Retina (tissue), 1 donor: ENCODE data around the gene MAGEL2.
"Not testable (repeated sequence)": the region's sequence is repeated elsewhere in the genome, so short reads cannot be mapped to it uniquely, and the experiment has no call there.

ENCODE experiments used
- DNase-seq: peaks from one replicate; pipeline ENCODE4 v3.0.0-alpha.2; 2016

Gene MAGEL2

DNA sequence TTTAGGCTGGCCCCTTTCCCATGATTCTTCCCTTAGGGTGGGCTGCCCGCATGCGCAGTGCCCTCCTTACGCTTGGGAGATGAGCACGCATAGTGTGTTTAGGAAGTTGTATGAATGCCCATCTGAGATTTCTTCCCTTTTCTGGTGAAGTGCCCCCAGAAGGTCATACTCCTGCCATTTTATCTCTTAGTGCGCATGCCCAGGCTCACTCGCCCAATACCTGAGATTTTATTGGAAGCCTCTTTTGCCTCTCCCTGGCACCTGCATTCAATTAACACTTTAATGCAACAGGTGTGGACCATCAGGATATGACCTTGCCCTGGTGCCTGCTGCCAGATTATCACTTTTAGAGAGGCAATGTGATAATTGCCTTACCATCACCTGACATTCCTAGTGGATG lies 45.5 kb downstream of the MAGEL2 start:
- DNase-seq = no peak

DNA sequence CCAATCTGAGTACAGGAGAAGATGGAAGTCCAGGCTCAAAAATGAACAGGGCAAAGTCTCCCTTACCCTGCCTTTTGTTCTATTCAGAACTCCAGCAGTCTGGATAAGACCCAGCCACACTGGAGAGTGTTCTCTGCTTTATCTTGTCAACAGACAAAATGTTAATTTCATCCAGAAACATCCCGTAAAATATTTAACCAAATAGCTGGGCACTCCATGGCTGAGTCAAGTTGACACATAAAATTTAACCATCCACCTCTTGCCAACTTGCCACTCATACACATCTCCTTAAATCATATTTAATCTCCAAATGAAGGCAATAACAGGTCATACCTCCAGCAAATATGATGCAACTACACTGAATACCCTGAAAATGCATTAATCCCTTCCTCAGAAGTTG lies 48.6 kb downstream of the MAGEL2 start:
- DNase-seq = no peak

DNA sequence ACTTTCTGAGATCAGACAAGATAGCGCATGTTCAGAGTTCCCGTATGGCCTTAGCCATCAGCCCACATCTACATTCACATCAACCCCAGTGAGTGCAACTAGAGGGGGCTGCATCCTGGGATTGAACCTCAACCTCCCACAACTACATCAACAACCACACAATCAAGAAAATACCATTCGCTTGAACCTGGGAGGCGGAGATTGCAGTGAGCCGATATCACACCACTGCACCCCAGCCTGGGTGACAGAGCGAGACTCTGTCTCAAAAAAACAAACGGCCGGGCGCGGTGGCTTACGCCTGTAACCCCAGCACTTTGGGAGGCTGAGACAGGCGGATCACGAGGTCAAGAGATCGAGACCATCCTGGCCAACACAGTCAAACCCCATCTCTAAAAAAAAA lies 50.4 kb downstream of the MAGEL2 start:
- DNase-seq = not testable (repeated sequence)

DNA sequence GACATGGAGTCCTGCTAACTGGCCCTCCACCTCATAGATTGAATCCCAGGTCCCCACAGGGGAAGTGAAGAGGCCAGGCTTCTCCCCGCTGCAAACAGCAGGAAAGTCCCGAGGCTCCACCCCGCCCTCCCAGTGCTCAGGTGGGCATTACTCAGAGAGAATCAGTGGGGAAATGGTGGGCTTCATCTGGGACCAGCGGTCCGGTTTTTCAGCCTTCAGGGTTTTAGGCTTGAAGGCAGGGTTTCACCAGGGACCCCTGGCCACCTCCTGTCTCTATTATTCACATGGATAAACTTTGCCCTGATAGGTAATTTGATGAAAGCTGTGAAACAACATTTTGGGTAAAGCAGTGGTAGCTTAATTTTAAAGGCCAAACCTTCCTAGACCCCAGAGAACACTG lies 50.9 kb downstream of the MAGEL2 start:
- DNase-seq = no peak

DNA sequence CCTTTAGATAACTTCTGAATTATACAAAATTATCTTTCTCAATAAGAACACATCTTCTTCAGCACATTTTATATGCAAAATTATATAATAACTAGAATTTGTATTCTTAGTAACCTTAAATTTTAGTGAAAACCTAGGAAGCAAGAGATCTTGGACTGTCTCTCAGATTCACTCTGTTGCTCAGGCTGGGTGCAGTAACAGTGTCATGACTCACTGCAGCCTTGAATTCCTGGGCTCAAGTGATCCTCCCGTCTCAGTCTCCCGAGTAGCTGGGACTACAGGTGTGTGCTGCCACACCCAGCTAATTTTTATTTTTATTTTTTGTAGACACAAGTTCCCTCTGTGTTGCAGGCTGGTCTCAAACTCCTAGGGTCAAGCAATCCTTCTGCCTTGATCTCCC lies 52.3 kb downstream of the MAGEL2 start:
- DNase-seq = no peak

DNA sequence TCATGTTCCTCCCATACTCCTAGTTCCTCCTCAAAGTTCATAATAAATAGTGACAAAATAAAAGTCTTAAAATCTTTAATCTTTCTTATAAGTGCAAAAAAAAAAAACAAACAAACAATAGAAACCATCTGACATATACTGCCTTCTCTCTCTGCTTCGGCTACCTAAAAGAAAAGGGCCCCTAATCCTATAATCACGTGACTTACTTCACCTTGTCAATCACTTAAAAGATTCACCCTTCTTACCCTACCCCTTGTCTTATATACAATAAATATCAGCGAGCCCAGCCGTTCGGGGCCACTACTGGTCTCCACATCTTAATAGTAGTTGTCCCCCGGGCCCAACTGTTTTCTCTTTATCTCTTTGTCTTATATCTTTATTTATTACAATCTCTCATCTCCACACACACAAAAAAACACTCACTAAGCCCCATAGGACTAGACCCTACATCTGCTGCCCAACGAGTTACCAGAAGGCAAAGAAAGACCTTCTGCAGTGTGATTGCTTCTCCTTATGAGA lies 53.4 kb downstream of the MAGEL2 start:
- DNase-seq = no peak
